Stomach (tissue), 4 donors: ENCODE data around the gene DLD.

Source experiments
- EP300 ChIP-seq: sonication (generic); formaldehyde crosslinking; IDR thresholded peaks from one replicate; pipeline ENCODE4 v1.6.1; 2017; ENCODE audit warnings: antibody characterized with exemption
- POLR2A ChIP-seq, 4 donors: fragments of 450-650 bp; IDR thresholded peaks; one replicate each; pipeline ENCODE4 v1.6.1; 2016; ENCODE audit warnings: antibody characterized with exemption in 4 of 4, control low read depth in 2 of 4, mild to moderate bottlenecking in 1 of 4, moderate library complexity in 1 of 4
- POLR2AphosphoS5 ChIP-seq, 3 donors: sonication (generic); formaldehyde crosslinking; IDR thresholded peaks; one replicate each; pipeline ENCODE4 v1.6.1; 2016; ENCODE audit warnings: antibody characterized with exemption in 3 of 3
- TF ChIP-seq, protein P1 (sequence below), 7 experiments: fragments of 450-650 bp in 4 of 7; fragments of 200-600 bp in 3 of 7; sonication (generic) in 3 of 7; IDR thresholded peaks; one replicate each; pipeline ENCODE4 v1.5.1; 2016 to 2019; ENCODE audit warnings: antibody characterized with exemption in 7 of 7, control low read depth in 2 of 7, mild to moderate bottlenecking in 1 of 7

DNA sequence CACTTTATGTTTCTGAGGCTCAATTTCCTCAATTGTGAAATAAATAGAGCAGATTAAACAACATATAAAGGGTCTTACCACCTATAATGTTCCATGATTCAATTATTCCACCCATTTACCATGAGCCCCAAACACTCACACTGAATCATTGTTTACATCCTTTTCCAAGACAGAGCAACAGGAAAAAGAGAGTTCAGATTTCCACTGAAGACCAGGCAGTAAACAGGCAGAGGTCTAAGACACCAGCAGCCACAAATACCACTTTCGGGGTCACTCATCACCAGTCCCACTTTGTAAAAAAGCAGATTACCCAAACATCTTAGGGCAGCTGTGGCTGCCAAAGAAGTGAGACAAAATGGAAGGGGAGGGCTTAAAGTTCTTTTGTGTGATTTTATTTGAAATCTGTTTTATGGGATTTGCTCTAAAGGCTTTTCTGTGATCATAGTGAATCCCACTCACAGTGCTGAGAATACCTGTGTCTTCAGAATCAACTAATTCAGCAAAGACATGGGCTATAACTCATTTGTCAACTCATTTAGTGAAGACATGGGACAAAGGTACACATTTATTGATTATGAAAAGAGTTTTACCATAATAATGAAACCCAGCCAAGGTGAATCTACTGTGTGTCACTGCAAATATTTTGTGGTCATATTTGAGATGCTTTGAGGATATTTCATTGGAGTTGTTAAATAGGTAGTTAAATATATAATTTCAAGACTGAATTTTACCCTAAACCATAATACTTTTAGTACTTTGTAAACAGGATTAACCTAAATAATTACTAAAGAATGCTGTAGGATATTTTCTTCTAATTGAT lies 24.8 kb upstream of the DLD start:
- TF ChIP-seq, protein P1, sequence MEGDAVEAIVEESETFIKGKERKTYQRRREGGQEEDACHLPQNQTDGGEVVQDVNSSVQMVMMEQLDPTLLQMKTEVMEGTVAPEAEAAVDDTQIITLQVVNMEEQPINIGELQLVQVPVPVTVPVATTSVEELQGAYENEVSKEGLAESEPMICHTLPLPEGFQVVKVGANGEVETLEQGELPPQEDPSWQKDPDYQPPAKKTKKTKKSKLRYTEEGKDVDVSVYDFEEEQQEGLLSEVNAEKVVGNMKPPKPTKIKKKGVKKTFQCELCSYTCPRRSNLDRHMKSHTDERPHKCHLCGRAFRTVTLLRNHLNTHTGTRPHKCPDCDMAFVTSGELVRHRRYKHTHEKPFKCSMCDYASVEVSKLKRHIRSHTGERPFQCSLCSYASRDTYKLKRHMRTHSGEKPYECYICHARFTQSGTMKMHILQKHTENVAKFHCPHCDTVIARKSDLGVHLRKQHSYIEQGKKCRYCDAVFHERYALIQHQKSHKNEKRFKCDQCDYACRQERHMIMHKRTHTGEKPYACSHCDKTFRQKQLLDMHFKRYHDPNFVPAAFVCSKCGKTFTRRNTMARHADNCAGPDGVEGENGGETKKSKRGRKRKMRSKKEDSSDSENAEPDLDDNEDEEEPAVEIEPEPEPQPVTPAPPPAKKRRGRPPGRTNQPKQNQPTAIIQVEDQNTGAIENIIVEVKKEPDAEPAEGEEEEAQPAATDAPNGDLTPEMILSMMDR (IDR thresholded peaks at IDR 0.05): no peak
- no peak for TF ChIP-seq POLR2AphosphoS5 (IDR thresholded peaks at IDR 0.05)
- no peak for TF ChIP-seq EP300
- no peak for TF ChIP-seq POLR2A (IDR thresholded peaks at IDR 0.05)
